ENCODE measurements around the gene FRMD4A. TPM values are rescaled to one million over a fixed set of nuclear protein-coding genes. Genes with fewer than 3 reads are reported as not detected.

The FRMD4A gene
- total and polyA plus RNA-seq, 7 donors: 2.9 to 9.1 (median 6.2) TPM

- intact Hi-C loops (cut with DNase I): no loop called here
- no peak overlapping the region for H3K27ac ChIP-seq
- no peak overlapping the region for H3K4me3 ChIP-seq
- DNase-seq (no peak), ATAC-seq (no peak)
- no peaks in the 10 kb centered on the region for H3K9me3 ChIP-seq
- 93 to 97% (median 94%) methylated on average over 8 of the region's 8 CpGs for WGBS, 3 donors
- H3K27me3 ChIP-seq (ENCODE audit: insufficient read depth in 3 of 3, low read length in 2 of 3): no peaks in the 10 kb centered on the region
- TF ChIP-seq CTCF (IDR thresholded peaks at IDR 0.05): no peak
- H3K4me1 ChIP-seq: no peaks in the 10 kb centered on the region
- peaks cover 0 to 40% of the 10 kb centered on the region in 2 donors for H3K36me3 ChIP-seq (ENCODE audit: insufficient read depth in 1 of 2, low read depth in 1 of 2)
Measured at GRCh38 chr10:13669182-13669855, 661.4 kb downstream of the FRMD4A start.

- ATAC-seq (no peak), DNase-seq (no peak)
- Histone ChIP-seq H3K4me1 (no peaks in the 10 kb centered on the region), H3K36me3 (ENCODE audit: insufficient read depth in 1 of 2, low read depth in 1 of 2) (peaks cover 0 to 39% of the 10 kb centered on the region in 2 donors), H3K27ac (no peak overlapping the region), H3K9me3 (no peaks in the 10 kb centered on the region), H3K27me3 (ENCODE audit: insufficient read depth in 3 of 3, low read length in 2 of 3) (no peaks in the 10 kb centered on the region), H3K4me3 (no peak overlapping the region)
- intact Hi-C loops (cut with DNase I): no loop called here
- no peak for TF ChIP-seq CTCF (IDR thresholded peaks at IDR 0.05)
- WGBS, 3 donors: 65 to 82% (median 68%) methylated on average over 4 of the region's 4 CpGs
Measured at GRCh38 chr10:13668126-13668525, 662.6 kb downstream of the FRMD4A start.

GRCh38 chr10:13665516-13666262 is 665.0 kb downstream of the FRMD4A start:
- no peaks in the 10 kb centered on the region for H3K9me3 ChIP-seq
- no peaks in the 10 kb centered on the region for H3K4me1 ChIP-seq
- H3K27ac ChIP-seq: no peak overlapping the region
- DNase-seq (no peak), ATAC-seq (no peak)
- 92 to 95% (median 92%) methylated on average over 20 of the region's 20 CpGs for WGBS, 3 donors
- peaks cover 0 to 36% of the 10 kb centered on the region in 2 donors for H3K36me3 ChIP-seq (ENCODE audit: insufficient read depth in 1 of 2, low read depth in 1 of 2)
- no peak for TF ChIP-seq CTCF (IDR thresholded peaks at IDR 0.05)
- H3K27me3 ChIP-seq (ENCODE audit: insufficient read depth in 3 of 3, low read length in 2 of 3): no peaks in the 10 kb centered on the region
- intact Hi-C loops (cut with DNase I): no loop called here
- no peak overlapping the region for H3K4me3 ChIP-seq

- H3K27me3 ChIP-seq (ENCODE audit: insufficient read depth in 3 of 3, low read length in 2 of 3): no peaks in the 10 kb centered on the region
- no peaks in the 10 kb centered on the region for H3K9me3 ChIP-seq
- 43 to 61% (median 59%) methylated on average over 8 of the region's 8 CpGs for WGBS, 3 donors
- H3K27ac ChIP-seq: no peak overlapping the region
- no peak for TF ChIP-seq CTCF (IDR thresholded peaks at IDR 0.05)
- intact Hi-C loops (cut with DNase I): loop anchor here in 1 of 2 donors (5.0 kb wide), 1 partner anchor 49 kb away; no protein-coding TSS in a partner anchor
- H3K4me3 ChIP-seq: no peak overlapping the region
- ATAC-seq (no peak), DNase-seq (no peak)
- peaks cover 0 to 18% of the 10 kb centered on the region in 2 donors for H3K36me3 ChIP-seq (ENCODE audit: insufficient read depth in 1 of 2, low read depth in 1 of 2)
- peaks cover 8% of the 10 kb centered on the region for H3K4me1 ChIP-seq
Measured at GRCh38 chr10:13661256-13661655, 669.5 kb downstream of the FRMD4A start.

Data from psoas muscle (tissue), 8 donors.